ENCODE data around the gene LGI2. TPM values are rescaled to one million over a fixed set of nuclear protein-coding genes. Genes with fewer than 3 reads are reported as not detected.

LGI2 gene
- polyA plus RNA-seq, 1 of the 3 experiments (the other 2 are of a cell fraction) = not detected

GRCh38 chr4:24956091-24956490 is 74.7 kb downstream of the LGI2 start:
- H3K36me3 ChIP-seq (replicated peaks in 1 of 2; ENCODE audit: control insufficient read depth in 1 of 2, insufficient read depth in 2 of 2, low read length in 1 of 2) = no peaks in the 10 kb centered on the region
- no peak overlapping the region for H3K4me2 ChIP-seq
- WGBS (ENCODE audit: low lambda C conversion rate) = 54% methylated on average over 2 of the region's 2 CpGs
- no peak overlapping the region for H3K9ac ChIP-seq
- peaks cover 2% of the 10 kb centered on the region; the same call in 1 of the 2 replicates for H3K27me3 ChIP-seq (ENCODE audit: insufficient read depth)
- H3K4me3 ChIP-seq (ENCODE audit: low read depth in 2 of 2, low read length in 1 of 2) = no peak overlapping the region
- DNase-seq = no peak
- H3K9me2 ChIP-seq = no peaks in the 10 kb centered on the region
- H3K79me2 ChIP-seq (ENCODE audit: insufficient read depth) = no peaks in the 10 kb centered on the region
- POLR2A ChIA-PET = no interaction called here
- no peak for TF ChIP-seq FOXJ3 (CRISPR knock-in tag; IDR thresholded peaks at IDR 0.05)
- TF ChIP-seq ELF1 (IDR thresholded peaks at IDR 0.05) = no peak
- no peak for TF ChIP-seq FOSL2 (IDR thresholded peaks at IDR 0.05; ENCODE audit: borderline replicate concordance, low read depth)
- no peak for TF ChIP-seq MEF2A (IDR thresholded peaks at IDR 0.05; ENCODE audit: borderline replicate concordance, low read depth)
- TF ChIP-seq USF2 (IDR thresholded peaks at IDR 0.05; ENCODE audit: borderline replicate concordance, low read depth, low read length) = no peak
- no peak for TF ChIP-seq USF1 (IDR thresholded peaks at IDR 0.05; ENCODE audit: borderline replicate concordance, low read depth)
- TF ChIP-seq SIN3A (IDR thresholded peaks at IDR 0.05; ENCODE audit: borderline replicate concordance, low read depth, low read length) = no peak
- TF ChIP-seq IRF3 (IDR thresholded peaks at IDR 0.05; ENCODE audit: low read depth, low read length) = no peak
- no peak for TF ChIP-seq EZH2phosphoT487 (IDR thresholded peaks at IDR 0.05; ENCODE audit: borderline replicate concordance, low read depth)
- TF ChIP-seq MAX (IDR thresholded peaks at IDR 0.05; ENCODE audit: low read depth) = no peak
- no peak for TF ChIP-seq TCF12 (IDR thresholded peaks at IDR 0.05)
- no peak for TF ChIP-seq GATA2 (CRISPR knock-in tag; IDR thresholded peaks at IDR 0.05)
- no peak for TF ChIP-seq RAD21 (IDR thresholded peaks at IDR 0.05; ENCODE audit: low read length)
- no peaks in the 10 kb centered on the region for H3F3A ChIP-seq (replicated peaks; ENCODE audit: insufficient read depth)
- no peaks in the 10 kb centered on the region for H3K4me1 ChIP-seq (ENCODE audit: control insufficient read depth in 1 of 2, insufficient read depth in 2 of 2, low read depth in 1 of 2, low read length in 1 of 2)
- no peak overlapping the region for H3K27ac ChIP-seq (ENCODE audit: low read depth in 2 of 2, low read length in 1 of 2)
- CTCF ChIA-PET = no interaction called here
- no peak overlapping the region for H2AFZ ChIP-seq (ENCODE audit: low read depth)
- H4K20me1 ChIP-seq (ENCODE audit: insufficient read depth) = no peaks in the 10 kb centered on the region
- H3K9me3 ChIP-seq = no peaks in the 10 kb centered on the region

GRCh38 chr4:24952667-24953066 is 78.1 kb downstream of the LGI2 start:
- POLR2A ChIA-PET = no interaction called here
- 49% methylated on average over 4 of the region's 4 CpGs for WGBS (ENCODE audit: low lambda C conversion rate)
- DNase-seq = no peak
- TF ChIP-seq PBX3 (IDR thresholded peaks at IDR 0.05) = no peak
- no peak for TF ChIP-seq CTCF (IDR thresholded peaks at IDR 0.05)
- TF ChIP-seq TEAD4 (IDR thresholded peaks at IDR 0.05; ENCODE audit: borderline replicate concordance, insufficient read depth) = no peak
- no peak for TF ChIP-seq EZH2phosphoT487 (IDR thresholded peaks at IDR 0.05; ENCODE audit: borderline replicate concordance, low read depth)
- TF ChIP-seq RCOR1 (IDR thresholded peaks at IDR 0.05; ENCODE audit: low read length) = no peak
- no peak for TF ChIP-seq SIN3A (IDR thresholded peaks at IDR 0.05; ENCODE audit: borderline replicate concordance, low read depth, low read length)
- no peak for TF ChIP-seq MAX (IDR thresholded peaks at IDR 0.05; ENCODE audit: low read depth)
- no peak for TF ChIP-seq CHD2 (IDR thresholded peaks at IDR 0.05; ENCODE audit: low read length, partially characterized antibody)
- no peak for TF ChIP-seq SMC3 (IDR thresholded peaks at IDR 0.05; ENCODE audit: low read depth, low read length)
- no peak for TF ChIP-seq ELF1 (IDR thresholded peaks at IDR 0.05)
- TF ChIP-seq ZBTB33 (IDR thresholded peaks at IDR 0.05; ENCODE audit: borderline replicate concordance, low read depth) = no peak

More at GRCh38 chr4:24952667-24953066, 78.1 kb downstream of the LGI2 start:
- Histone ChIP-seq H3K27ac (ENCODE audit: low read depth in 2 of 2, low read length in 1 of 2) (no peak overlapping the region), H3K9me3 (no peaks in the 10 kb centered on the region), H3K4me3 (ENCODE audit: low read depth in 2 of 2, low read length in 1 of 2) (no peak overlapping the region), H3F3A (replicated peaks; ENCODE audit: insufficient read depth) (no peaks in the 10 kb centered on the region), H3K9me2 (no peaks in the 10 kb centered on the region), H3K4me2 (no peak overlapping the region), H4K20me1 (ENCODE audit: insufficient read depth) (no peaks in the 10 kb centered on the region), H2AFZ (ENCODE audit: low read depth) (no peak overlapping the region), H3K27me3 (ENCODE audit: insufficient read depth) (peaks cover 22% of the 10 kb centered on the region; the same call in 1 of the 2 replicates), H3K9ac (no peak overlapping the region), H3K4me1 (ENCODE audit: control insufficient read depth in 1 of 2, insufficient read depth in 2 of 2, low read depth in 1 of 2, low read length in 1 of 2) (no peaks in the 10 kb centered on the region), H3K36me3 (replicated peaks in 1 of 2; ENCODE audit: control insufficient read depth in 1 of 2, insufficient read depth in 2 of 2, low read length in 1 of 2) (no peaks in the 10 kb centered on the region), H3K79me2 (ENCODE audit: insufficient read depth) (no peaks in the 10 kb centered on the region)
- CTCF ChIA-PET = no interaction called here

Data from SK-N-SH (cell line).